NCI-H1092 treated with DMSO at 0.1 percent for 48 hours (cell line): ENCODE measurements around the gene GARIN5A.
A peak's percentile ranks its signal among the peaks of the same experiment; 100 is the strongest.
"Not testable (repeated sequence)": the region's sequence is repeated elsewhere in the genome, so short reads cannot be mapped to it uniquely, and the experiment has no call there.

ENCODE experiments used
- DNase-seq: peaks from one replicate; lab custom pipeline; 2025; lab: John Stamatoyannopoulos, UW

GARIN5A gene

DNA sequence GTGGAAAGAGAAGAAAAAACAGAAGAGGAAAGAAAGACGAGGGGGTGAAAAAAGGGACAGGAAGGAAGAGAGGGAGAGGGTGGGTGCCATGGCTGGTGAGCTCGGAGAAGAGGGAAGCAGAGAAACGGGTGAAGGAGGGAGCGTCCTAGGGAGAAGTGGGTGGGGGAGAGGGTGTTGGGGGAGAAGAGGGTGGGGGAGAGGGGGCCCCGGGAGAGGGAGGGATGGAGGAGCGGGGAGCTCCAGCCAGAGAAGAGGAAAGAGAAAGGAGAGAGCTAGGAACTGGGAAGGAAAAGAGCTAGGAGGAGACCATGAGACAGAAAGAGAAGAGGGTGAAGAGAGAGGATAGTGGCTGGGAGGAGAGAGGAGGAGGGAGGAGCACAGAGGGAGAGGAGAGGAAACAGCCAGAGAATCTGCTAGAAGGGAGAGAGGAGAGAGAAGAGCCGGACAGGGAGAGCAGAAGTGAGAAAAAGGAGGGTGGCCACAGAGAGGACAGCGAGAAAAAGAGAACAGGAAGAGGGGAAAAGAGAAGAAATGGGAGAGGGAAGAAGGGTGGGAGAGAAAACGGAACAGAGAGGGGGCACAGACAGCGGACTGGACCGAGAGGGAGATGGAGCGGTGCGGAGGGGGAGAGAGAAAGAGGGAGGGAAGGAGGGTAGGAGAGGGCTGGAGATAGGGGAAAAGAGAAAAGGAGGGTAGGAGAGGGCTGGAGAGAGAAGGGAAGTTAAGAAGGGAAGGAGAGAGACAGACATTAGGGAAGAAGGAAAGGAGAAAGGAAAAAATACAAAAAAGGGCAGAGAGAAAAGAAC lies 11.9 kb upstream of the GARIN5A start:
- no peak for DNase-seq

DNA sequence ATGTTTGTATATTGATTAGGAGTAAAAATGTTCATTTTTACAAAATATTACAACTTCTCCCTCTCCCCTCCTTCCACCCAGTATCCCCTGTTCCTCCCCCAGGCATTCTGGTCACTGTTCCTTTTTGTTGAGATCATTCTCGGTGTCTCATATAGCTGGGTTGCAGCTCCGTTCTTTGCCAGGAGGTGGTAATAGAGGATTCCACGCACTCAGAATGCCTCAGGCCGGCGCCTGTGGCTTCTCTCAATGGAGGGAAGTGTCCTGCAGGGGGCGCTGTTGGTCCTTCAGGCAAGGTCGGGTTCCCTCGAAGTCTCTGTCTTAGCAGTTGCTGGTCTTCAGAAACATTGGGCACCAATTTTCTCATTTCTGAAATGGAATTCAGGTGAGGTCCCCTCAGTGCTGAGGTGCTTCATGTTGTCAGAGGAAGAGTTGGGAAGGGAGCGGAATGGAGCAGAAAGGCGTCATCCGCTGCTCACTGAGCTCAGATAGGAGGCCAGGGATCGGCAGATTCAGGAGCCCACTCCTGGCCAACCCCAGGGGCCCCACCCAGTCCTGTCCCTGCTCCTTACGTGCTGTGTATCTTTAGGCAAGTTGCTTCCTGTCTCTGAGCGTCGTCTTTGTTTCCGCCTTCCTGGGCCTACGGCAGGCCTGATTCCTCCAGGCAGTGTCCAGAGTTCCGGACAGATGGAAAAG lies 10.3 kb upstream of the GARIN5A start:
- DNase-seq = no peak

DNA sequence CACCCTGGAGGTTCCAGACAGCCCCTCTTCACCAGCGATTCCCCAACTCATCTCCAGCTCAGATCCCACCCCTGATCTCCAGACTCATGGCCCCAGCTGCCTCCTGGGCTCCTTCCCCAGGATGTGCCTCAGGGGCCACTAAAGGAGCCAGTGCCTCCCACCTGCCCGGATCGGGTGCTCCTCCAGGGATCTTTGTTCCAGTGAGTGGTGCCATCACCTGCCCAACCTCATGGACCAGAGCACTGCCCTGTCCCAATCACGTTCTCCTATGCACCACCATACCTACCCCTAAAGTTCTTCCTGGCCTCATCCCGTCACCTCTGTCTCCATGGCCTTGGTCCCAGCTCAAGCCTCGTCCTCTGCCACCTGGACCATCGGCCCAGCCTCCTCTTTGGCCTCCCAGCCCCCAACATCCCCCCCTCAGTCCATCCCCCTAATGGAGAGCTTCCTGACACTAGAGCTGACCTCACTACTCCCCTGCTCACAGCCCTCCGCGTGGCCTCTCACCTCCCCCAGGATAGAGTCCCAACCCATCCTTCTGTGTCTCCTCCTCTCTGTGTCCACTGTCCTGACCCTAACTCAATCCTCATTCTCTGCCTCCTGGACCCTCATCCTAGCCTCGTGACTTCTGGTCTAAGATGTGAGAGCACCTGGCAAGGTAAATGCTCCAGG lies 8.8 kb upstream of the GARIN5A start:
- no peak for DNase-seq

DNA sequence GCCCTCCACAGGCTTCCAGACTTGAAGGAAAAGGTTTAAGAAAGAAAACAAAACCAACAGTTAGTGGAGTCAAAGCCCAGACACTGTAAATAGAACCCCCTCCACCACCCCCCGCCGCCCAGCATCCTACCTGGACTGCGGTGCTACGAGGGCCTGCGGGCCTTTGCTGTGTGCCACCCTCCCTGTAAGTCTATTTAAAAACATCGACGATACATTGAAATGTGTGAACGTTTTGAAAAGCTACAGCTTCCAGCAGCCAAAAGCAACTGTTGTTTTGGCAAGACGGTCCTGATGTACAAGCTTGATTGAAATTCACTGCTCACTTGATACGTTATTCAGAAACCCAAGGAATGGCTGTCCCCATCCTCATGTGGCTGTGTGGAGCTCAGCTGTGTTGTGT lies 6.3 kb upstream of the GARIN5A start:
- no peak for DNase-seq

DNA sequence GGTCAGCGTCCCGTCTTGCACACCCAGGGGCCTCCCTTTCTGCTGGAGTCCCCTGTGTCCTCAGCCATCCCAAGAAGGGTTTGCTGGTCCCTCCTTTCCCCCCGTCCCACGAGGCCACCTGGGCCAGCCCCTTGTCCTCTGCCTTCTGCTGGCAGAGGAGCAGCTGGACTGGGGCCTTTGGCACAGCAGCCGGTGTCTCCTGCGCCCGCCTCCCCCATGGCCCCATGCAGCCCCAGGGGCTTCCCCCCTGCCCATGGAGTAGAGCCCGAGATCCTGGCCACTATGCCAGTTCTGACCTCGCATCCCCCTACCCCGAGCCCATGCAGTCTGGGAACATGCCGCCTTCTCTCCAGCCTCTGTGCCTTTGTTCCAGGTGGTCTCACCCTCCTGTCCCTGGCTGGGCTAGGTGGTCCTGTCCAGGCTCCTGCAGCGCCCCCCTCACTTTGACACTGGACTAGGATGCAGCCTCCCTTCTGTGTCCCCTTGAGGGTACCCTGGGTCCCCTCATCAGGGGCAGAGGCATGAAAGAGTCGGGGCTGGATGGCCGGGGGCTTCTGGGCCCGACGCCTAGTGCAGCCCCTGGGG lies 5.7 kb upstream of the GARIN5A start:
- no peak for DNase-seq

DNA sequence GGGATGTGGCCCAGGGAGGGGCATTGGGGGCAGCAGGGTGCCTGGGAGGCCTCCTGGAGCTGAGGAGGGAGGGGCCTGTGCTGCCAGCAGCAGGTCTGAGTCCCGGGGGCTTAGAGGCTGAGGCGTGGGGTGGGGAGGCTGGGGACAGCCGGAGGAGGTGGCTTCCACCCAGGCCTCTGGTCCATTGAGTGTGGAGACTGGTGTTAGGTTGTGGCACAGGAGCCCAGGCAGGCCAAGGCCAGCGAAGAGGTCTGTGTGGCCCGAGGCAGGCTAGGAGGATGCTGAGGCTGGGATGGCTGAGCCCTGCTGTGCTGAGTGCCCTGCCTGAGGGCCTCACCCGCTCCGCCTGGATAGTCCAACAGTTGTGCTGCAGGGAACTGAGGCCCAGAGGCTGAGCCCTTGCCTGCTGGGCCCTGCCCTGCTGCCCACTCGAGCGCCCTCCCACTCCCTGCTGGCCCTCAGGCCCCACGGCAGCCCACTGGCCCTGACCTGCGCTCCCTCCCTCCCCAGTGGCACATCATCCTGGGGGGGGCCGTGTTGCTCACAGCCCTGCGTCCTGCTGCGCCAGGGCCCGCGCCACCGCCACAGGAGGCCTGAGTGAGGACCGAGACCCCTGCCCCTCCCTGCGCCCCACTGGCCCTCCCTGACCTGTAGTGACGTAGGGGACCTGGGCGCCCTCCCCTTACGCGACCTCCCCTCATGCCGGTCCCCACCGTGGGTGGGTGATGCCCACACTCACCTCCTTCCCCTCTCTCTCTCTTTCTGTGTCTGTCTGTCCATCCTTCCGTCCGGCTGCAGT lies 4.9 kb upstream of the GARIN5A start:
- DNase-seq = no peak

DNA sequence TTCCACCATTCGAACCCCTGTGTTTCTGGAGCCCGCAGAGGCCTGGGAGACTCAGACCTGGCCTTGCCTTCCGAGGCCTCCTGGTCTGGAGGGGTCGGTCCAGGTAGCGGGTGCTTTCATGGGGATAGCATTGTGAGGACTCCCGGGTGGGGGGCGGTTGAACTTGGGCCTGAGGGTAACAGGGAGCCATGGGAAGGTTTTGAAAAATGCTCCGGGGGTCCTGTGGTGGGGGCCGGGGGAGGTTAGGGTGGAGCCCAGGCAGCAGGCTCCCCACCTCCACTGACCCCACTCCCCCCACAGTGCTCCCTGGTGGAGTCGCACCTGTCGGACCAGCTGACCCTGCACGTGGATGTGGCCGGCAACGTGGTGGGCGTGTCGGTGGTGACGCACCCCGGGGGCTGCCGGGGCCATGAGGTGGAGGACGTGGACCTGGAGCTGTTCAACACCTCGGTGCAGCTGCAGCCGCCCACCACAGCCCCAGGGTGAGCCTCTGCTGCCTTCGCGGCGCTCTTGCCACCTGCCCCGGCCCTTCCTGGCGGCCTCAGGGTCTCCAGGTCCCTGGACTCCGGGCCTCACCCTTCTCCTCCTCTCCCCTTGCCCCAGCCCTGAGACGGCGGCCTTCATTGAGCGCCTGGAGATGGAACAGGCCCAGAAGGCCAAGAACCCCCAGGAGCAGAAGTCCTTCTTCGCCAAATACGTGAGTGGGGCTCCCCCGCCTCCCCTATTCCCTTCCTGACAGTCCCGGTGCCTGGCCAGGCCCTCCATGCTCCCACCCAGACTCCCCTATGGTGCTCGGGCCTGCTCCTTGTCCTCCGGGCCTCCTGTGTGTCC lies 3.8 kb upstream of the GARIN5A start:
- DNase-seq = no peak

DNA sequence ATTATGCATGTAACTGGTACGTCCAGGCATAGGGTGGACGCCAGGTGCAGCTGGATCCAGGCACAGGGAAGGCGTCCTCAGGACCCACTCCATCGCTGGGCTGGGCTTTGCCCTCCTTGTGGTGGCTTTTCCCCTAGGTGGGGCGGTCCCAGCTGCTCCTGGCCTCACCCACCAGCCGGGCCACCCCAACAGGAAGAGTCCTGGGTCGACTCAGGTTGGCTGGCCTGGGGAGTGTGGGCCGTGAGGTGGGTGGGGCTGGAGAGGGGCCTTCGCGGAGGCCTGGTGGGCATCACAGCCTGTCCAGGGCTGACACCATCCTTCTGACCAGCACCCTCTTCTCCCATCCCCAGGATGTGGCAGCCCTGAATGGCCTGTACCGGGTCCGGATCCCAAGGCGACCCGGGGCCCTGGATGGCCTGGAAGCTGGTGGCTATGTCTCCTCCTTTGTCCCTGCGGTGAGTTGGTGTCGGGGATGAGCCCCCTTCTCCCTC lies 3.2 kb upstream of the GARIN5A start:
- DNase-seq = no peak

DNA sequence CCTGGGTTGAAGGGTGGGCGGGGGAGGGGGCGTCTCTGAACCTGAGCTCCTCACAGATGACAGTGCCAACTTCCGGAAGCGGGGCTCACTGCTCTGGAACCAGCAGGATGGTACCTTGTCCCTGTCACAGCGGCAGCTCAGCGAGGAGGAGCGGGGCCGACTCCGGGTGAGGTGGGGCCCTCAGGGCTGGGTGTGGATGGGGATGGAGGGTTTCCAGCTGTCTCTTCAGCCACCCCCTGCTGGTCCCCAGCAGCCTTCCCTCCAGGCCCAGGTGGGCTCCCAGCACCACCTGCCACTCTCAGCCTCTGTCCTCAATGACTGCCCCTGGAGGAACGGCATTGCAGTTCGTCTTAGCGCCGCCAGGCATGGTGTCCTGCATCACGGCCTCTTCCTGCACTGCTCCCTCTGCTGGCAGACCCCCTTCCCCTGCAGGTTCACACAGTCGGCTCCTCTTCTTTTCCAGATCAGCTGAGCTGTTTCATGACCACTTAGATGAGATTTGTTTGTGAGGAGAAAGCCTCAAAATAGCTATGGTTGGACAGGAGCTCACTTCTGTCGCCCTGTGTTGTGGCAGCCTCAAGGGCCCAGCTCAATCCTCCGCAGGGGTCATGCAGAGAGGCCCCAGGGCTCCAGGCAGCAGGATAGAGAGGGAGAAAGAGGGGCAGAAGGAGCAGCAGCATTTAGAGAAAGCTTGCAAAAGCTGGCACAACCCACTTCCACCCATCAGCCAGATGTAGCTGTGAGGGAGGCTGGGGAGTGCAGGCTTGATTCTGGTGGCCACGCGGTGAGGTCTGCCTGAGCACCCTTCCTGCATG lies 2.5 kb upstream of the GARIN5A start:
- no peak for DNase-seq

DNA sequence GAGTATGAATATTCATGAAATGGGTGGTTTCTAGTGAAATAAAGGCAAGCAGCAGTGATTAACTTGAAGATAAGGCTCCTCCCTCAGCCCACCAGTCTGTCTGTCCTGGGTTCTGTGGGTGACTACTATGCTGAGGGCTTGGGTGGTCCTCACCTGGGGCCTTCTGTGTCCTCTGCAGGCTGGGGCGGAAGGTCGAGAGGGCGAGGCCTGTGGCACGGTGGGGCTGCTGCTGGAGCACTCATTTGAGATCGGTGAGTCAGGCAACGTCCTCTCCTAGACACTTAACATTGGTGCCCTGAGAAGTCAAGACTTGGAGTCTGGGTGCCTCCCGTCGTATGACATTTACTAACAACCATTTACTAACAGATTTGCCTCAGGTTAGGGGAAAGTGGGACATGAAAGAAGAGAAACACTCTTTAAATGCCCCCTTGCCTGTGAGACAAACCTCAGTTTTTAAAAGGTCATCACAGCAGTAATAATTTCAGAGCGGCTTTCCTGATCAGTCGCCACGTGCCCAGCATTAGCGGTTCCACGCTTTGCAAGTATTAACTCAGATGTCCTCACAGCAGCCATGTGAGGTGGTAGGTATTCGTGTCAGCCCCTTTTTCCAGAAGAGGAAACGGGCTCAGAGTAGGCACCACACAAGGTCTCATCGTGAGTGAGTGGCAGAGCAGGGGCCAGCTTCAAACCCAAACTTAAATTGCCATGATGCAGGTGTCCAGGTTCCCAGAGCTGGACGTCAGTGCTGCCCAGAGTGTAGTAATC lies 1.3 kb upstream of the GARIN5A start:
- no peak for DNase-seq

DNA sequence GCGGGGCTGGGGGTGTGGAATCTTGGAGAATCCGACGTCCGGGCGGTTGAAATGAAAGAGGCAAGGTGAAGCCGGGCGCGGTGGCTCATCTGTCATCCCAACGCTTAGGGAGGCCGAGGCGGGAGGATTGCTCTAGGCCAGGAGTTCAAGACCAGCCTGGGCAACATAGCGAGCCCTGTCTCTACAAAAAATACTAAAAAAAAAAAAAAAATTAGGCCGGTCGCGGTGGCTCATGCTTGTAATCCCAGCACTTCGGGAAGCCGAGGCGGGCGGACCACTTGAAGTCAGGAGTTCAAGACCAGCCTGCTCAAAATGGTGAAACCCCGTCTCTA lies 225 bp upstream of the GARIN5A start:
- DNase-seq = no peak

DNA sequence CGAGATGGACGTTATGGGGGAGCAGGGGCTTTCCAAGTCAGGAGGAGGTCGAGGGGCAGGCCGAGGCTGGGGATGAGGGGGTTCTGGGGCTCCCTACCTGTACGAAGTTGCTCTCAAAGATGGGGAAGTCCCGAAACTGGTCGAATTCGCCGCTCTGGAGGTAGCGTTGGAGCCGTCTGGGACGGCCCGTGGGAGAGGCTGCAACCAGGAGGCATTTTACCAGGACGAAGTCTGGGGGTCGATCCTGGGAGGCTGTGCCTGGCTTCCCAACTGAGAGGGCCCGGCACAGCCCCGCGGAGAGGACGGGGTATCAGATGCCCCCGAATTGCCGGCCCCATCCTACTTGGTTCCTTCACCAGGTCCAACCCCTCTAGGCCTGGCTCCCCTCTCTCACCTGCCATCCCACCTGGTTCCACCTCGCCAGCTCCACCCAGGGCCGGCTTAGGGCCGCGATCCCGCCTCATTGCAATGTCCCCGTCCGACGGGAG lies 868 bp downstream of the GARIN5A start:
- DNase-seq = no peak

DNA sequence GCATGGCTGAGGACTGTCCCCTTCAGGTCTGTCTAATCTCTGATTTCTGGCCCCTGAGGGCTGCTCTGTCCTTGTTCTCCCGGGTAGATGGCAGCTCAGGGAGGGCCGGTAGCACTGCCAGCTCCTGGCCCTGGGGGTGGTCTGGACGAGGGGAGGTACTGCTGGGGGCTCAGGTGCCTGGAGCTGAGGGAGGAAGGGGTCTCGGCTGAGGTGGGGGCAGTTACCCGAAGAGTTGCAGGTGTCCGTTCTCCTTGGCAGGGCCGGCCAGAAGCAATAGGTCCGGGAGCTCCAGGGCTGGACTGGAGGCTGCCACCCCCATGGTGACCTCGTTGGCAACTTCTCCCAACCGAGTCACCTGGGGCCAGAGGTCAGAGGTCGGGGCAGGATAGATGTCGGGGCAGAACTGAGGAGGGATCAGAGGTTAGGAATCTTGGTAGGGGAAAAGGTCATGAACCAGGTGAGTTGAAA lies 1.5 kb downstream of the GARIN5A start:
- no peak for DNase-seq

DNA sequence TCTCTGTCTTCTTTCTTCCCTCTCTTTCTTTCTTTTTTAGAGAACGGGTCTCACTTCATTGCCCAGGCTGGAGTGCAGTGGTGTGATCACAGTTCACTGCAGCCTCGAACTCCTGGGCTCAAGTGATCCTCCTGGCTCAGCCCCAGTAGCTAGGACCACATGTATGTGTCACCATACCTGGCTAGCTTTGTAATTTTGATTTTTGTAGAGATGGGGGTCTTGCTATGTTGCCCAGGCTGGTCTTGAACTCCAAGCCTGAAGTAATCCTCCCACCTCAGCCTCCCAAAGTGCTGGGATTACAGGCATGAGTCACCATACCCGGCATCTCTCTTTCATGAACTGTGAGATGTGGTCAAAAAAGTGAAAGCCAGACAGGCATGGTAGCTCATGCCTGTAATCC lies 3.3 kb downstream of the GARIN5A start:
- DNase-seq = not testable (repeated sequence)

DNA sequence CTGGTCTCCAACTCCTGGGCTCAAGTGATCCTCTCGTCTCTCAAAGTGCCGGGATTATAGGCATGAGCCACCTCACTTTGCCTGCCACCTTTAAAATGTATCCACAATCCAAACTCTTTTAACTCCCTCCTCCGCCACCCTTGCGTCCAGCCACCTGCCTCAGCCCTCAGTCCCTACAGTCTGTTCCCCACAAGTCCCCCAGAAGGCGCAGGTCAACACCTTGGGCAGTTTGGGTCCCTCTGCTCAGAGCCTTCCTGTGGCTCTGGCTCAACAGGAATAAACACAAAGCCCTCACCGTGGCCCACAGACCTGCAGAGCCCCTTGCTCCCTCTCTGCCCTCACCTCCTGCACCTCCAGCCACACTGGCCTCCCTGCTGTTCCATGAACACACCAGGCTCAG lies 7.8 kb downstream of the GARIN5A start:
- DNase-seq = no peak

DNA sequence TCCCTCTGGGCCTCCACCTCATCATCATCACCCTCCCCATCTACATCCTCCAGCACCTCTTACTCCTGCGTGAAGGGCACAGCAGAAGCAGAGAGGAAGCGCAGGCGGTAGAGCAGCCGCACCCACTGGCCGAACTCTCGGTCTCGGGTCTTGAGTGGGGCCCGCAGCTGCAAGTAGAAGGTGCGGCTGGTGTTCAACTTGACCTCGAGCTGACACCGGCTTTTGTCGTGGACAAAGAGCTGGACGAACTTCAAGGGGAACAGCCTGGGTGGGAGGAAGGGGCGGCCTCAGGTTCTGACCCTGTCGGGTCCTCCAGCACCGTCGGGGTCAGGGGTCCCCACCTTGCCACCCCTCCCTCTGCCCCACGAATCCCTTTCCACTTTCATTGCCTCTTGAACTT lies 9.1 kb downstream of the GARIN5A start:
- DNase-seq = no peak

DNA sequence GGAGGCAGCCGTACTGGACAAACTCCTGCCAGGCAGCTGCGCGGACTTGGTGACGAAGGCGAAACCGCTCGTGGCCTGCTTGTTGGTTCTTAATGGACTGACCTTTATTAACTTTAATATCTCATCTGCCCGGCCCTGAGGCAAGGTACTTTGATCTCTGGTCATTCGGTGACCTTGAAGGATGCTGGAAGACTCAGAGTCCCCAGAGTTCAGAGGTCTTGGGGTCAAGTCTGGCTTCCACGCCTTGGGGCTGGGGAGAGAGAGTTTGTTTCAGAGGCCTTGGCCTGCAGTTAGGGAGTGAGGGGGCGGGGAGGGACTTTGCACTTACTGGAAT lies 10.0 kb downstream of the GARIN5A start:
- DNase-seq = no peak

DNA sequence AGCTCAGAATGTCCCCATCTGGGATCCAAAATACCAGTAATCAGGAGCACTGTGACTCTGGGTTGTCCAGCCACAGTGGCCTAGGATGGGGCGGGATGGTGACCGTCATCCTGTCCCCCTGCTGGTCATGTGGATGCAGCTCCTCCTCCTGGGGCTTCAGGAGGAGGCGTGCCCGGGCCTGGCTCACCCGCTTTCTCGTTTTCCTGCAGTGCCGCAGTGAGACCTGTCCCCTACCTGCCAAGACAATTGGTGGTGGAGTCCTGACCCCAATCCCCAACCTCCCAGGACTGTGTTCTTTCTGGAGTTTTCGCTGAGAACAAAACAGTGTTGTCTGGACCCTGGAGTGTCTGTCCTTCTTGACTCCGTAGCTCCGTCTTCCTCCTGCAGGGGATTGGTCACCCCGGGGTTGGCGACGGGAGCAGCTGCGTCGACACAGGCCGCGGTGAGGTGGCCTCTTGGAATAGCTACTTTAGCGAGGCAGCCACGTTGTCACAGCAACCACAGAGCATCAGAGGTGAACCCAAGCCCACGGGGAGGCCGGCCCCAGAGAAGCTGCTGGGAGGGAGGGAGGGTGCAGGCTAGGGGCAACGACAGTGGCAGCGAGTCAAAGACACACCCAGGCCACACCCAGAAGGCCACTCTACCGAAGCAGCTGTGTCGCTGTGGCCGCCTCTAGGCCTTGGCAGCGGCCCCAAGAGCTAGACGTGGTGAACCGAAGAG lies 10.5 kb downstream of the GARIN5A start:
- DNase-seq = peak; percentile 52

DNA sequence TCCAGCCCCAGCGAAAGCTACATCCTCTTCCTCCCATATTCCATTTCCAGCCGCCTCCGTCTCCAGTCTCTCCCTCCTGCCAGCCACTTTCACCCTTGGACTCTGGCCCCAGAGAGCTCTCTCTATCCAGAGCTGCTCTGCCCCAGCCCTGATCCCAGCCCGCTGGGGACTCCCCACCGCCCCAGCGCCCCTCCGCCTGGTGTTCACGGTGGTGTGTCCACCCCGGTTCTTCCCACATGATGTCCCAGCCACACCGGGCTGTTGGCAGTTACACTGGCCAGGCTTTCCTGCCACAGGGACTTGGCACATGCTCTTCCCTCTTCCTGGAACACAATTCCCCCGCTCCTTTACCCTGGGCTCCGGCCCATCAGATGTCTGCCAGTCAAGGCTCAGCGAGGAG lies 11.6 kb downstream of the GARIN5A start:
- DNase-seq = no peak
